ENCODE measurements around the gene TRIM7.

Gene TRIM7

GRCh38 chr5:181233801-181234454 lies 28.9 kb upstream of the TRIM7 start:
- Histone ChIP-seq H3K4me1 (ENCODE audit: insufficient read depth, low read length, poor library complexity, severe bottlenecking) (peaks cover 15% of the 10 kb centered on the region), H2AFZ (ENCODE audit: low read length) (no peak overlapping the region), H3K79me2 (ENCODE audit: insufficient read depth, low read length) (peaks cover 25% of the 10 kb centered on the region), H3K9me2 (replicated peaks; ENCODE audit: low read depth, low read length) (no peaks in the 10 kb centered on the region), H3K9ac (ENCODE audit: low read depth, low read length, poor library complexity, severe bottlenecking) (no peak overlapping the region), H3F3A (ENCODE audit: low read depth) (no peaks in the 10 kb centered on the region), H3K4me2 (ENCODE audit: low read depth, low read length, poor library complexity, severe bottlenecking) (no peak overlapping the region), H3K36me3 (ENCODE audit: insufficient read depth, low read length) (peaks cover 32% of the 10 kb centered on the region; the same call in 1 of the 2 replicates), H3K27me3 (ENCODE audit: insufficient read depth, low read length, poor library complexity, severe bottlenecking) (no peaks in the 10 kb centered on the region), H4K20me1 (ENCODE audit: insufficient read depth, low read length, poor library complexity, severe bottlenecking) (peaks cover 28% of the 10 kb centered on the region), H3K9me3 (ENCODE audit: insufficient read depth, low read depth, low read length) (no peaks in the 10 kb centered on the region), H3K4me3 (ENCODE audit: low read length, poor library complexity, severe bottlenecking) (no peak overlapping the region)
- no peak for TF ChIP-seq CTCF (conservative IDR thresholded peaks at IDR 0.05; ENCODE audit: low read length)
- TF ChIP-seq EZH2phosphoT487 (IDR thresholded peaks at IDR 0.05; ENCODE audit: borderline replicate concordance): no peak

GRCh38 chr5:181233088-181233800 lies 28.2 kb upstream of the TRIM7 start:
- Histone ChIP-seq H3K4me2 (ENCODE audit: low read depth, low read length, poor library complexity, severe bottlenecking) (no peak overlapping the region), H4K20me1 (ENCODE audit: insufficient read depth, low read length, poor library complexity, severe bottlenecking) (peaks cover 21% of the 10 kb centered on the region), H3K9me3 (ENCODE audit: insufficient read depth, low read depth, low read length) (no peaks in the 10 kb centered on the region), H3K9ac (ENCODE audit: low read depth, low read length, poor library complexity, severe bottlenecking) (no peak overlapping the region), H3F3A (ENCODE audit: low read depth) (no peaks in the 10 kb centered on the region), H3K27me3 (ENCODE audit: insufficient read depth, low read length, poor library complexity, severe bottlenecking) (no peaks in the 10 kb centered on the region), H2AFZ (ENCODE audit: low read length) (no peak overlapping the region), H3K36me3 (ENCODE audit: insufficient read depth, low read length) (peaks cover 25% of the 10 kb centered on the region; the same call in 1 of the 2 replicates), H3K79me2 (ENCODE audit: insufficient read depth, low read length) (peaks cover 19% of the 10 kb centered on the region), H3K4me3 (ENCODE audit: low read length, poor library complexity, severe bottlenecking) (no peak overlapping the region), H3K4me1 (ENCODE audit: insufficient read depth, low read length, poor library complexity, severe bottlenecking) (peaks cover 11% of the 10 kb centered on the region), H3K9me2 (replicated peaks; ENCODE audit: low read depth, low read length) (no peaks in the 10 kb centered on the region)
- TF ChIP-seq CTCF (conservative IDR thresholded peaks at IDR 0.05; ENCODE audit: low read length): no peak
- TF ChIP-seq EZH2phosphoT487 (IDR thresholded peaks at IDR 0.05; ENCODE audit: borderline replicate concordance): no peak

GRCh38 chr5:181232593-181232992 lies 27.6 kb upstream of the TRIM7 start:
- Histone ChIP-seq H3K9me2 (replicated peaks; ENCODE audit: low read depth, low read length) (no peaks in the 10 kb centered on the region), H4K20me1 (ENCODE audit: insufficient read depth, low read length, poor library complexity, severe bottlenecking) (peaks cover 15% of the 10 kb centered on the region), H2AFZ (ENCODE audit: low read length) (no peak overlapping the region), H3K9me3 (ENCODE audit: insufficient read depth, low read depth, low read length) (no peaks in the 10 kb centered on the region), H3K27me3 (ENCODE audit: insufficient read depth, low read length, poor library complexity, severe bottlenecking) (no peaks in the 10 kb centered on the region), H3K79me2 (ENCODE audit: insufficient read depth, low read length) (peaks cover 12% of the 10 kb centered on the region), H3K4me2 (ENCODE audit: low read depth, low read length, poor library complexity, severe bottlenecking) (no peak overlapping the region), H3K4me1 (ENCODE audit: insufficient read depth, low read length, poor library complexity, severe bottlenecking) (peaks cover 11% of the 10 kb centered on the region), H3K9ac (ENCODE audit: low read depth, low read length, poor library complexity, severe bottlenecking) (no peak overlapping the region), H3K36me3 (ENCODE audit: insufficient read depth, low read length) (peaks cover 19% of the 10 kb centered on the region; the same call in 1 of the 2 replicates), H3F3A (ENCODE audit: low read depth) (no peaks in the 10 kb centered on the region), H3K4me3 (ENCODE audit: low read length, poor library complexity, severe bottlenecking) (no peak overlapping the region)
- TF ChIP-seq EZH2phosphoT487 (IDR thresholded peaks at IDR 0.05; ENCODE audit: borderline replicate concordance) (no peak), CTCF (conservative IDR thresholded peaks at IDR 0.05; ENCODE audit: low read length) (no peak)
